Eye (tissue), 1 donor: ENCODE data around the gene TFAP2B.

Source experiments
- DNase-seq: peaks from one replicate; pipeline ENCODE4 v3.0.0-alpha.2; 2015

Gene TFAP2B

DNA sequence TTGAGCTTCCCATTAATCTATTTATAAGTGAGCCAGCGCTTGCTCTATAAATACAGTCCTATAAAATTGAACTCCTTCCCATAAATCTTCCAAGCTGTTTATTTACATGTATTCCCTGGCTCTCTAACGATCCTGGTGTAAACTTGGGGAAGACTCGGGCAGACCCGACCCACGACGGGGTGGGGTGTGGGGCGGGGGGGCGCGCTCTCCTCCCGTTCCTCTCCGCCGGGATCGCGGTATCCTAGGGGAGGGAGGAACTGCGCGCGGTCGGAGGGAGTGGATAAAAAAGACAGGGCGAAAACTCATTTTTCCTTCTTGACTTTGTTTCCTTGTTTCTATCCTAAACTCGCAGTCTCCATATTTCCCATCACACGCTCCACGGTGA is 31.1 kb downstream of the TFAP2B start:
- no peak for DNase-seq

DNA sequence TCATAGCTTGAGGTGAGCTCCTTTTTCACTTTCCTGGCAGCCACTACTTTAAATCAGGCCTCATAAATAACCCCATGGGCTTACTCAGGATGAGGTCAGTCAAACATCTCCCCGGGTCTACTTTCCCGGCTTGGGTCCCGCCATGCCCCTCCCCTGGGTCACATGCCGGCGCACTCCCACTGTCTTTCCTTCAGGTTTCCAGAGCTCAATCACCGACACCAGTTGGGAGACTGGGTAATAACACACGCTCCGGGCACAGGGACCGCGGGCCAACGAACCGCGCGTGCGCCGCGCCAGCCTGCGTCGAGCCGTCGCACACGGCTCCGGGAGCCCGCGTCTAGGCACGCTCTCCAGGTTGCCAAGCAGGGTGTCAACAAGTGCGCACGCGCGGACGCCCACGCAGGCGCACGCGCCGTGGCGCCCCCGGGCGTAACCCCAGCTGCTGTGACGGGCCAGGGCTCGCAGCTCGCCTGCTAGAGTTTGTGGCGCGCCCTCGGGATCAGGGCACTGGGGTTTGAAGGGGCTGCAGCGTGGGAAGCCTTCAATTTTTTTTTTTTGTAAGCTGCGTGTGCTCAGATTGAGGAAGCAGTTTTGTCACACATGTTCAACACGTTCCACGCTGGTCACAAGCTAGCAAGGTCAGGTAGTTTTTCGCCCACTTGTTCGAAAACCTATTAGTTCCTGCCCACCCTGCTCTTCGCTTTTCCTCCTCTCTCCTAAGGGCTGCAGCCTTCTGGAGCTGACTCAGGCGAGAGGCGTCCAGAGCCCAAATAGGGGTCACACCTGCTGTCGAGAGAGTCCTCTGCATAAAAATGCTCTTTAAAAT is 31.8 kb downstream of the TFAP2B start:
- DNase-seq: peak; percentile 81

DNA sequence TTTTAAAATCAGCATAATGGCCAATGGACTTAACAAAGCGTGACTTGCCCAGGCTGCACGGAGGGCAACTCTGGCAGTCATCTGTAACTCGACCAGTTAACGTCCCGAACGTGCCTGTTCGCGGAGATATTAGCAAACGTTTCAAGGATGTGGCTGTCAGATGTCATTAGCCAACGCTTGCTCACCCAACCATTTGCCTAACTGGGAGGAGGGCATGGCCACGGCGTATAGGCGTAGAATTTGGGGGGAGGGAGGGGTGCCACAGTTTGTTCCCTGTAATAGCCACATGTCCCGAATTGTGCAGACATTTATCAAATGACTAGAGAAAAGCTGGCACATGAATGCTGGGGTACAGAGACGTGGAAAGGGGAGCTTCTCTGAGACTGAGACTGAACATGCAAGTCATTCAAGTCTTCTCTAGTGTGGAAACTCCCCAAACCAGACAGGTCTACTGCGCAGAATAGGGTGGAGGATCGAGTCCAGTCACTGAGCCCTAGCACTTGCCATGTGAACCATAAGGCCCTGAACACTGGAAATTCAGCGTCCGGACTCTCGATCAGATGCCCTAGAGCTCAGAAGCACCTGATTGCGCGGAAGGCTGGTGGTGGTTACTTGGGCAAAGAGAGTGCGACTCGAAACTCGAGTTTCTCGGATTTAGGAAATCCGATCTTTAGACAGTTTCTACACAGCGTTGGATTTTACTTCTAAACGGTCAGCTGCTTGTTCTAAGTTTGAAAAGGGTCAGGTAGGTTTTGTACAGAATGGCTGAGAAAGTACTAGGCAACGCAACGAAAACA is 32.6 kb downstream of the TFAP2B start:
- peak; percentile 92 for DNase-seq

DNA sequence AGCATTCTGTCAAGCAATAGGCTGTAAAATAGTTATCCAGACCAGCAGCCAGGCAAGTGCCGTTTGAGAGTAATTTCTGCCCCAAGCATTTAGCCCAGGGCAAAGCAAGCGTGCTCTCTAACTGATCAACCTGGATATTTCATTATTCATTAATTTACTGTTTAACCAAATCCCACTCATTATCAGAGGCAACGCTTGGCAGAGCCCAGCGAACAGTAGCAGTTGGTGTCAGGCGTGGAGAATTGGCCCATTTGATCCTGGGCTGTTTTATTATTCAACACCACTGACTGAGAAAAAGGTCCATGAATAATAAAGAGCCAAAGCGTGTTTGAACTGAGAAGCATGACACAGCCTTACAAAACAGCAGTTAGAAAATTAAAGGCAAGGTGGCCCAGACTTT is 35.3 kb downstream of the TFAP2B start:
- peak; percentile 16 for DNase-seq

DNA sequence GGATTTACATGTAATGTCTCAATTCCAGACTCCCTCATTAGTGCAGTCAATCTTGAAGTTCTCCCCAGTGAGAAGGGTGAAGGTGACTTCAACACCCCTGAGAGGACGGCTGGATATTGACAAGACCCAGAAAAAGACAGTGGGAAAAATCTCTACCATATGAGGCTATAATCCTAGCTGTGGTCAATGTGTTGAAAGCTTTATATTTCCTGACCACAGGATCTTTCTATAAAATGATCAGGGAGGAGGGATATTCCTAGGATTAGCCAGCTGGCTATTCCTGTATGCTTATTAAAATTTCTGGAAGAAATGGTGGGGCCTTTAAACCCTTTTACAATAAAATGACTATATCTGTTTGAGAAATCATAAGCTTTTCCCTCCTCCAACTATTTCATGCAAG is 43.0 kb downstream of the TFAP2B start:
- no peak for DNase-seq

DNA sequence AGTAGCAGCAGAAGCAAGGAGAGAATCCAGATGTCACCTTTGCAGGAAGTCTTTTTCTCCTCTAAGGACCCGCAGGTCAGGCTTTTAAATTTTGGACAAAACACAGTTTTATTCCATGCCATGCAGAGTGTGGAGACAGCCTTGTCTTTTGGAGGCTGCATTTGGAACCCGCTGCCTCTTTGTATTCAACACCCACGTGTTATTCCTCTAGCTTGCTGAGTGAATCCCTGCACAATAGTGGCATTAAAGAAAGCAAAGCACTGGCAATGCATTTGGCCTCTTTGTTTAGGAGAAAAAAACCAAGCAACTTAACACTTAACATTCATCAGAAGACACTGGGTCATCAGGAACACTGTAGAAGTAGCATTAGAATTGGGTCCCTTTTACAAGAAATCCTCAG is 43.5 kb downstream of the TFAP2B start:
- no peak for DNase-seq

DNA sequence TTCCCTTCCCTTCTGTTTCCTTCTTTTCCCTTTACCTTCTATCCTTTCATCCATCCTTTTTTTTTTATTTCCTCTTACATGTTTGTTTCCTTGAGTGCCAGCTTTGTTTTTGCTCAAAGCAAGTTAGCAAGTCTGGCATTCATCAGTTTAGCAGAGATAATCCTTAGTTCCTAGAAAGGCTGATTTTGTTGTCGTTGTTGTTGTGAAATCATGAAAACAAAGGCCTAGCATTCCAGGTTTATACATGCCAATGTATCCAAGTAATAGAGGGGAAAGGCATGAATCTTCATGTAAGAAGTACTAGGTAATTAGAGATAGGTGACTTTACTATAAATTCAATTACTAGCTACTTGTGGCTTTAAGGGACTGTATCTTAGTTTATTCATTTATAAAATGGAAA is 45.9 kb downstream of the TFAP2B start:
- no peak for DNase-seq

DNA sequence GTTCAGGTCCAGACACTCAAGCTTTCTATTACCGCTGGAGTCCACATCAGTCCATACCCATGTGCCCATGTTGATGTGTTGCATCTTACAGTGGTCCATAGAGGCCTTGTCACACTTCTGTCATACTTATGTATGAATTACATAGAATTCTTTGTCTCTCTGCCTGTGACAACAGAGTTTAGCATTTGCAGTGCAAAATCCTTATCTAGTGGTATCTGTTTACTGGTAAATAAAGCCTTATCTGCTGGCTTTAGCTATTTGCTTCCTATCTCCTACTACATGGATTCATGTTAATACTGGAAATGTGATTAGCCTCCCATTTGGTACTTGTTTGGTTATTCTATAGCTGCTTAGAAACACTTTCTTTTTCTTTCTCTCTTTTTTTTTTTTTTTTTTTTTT is 49.8 kb downstream of the TFAP2B start:
- DNase-seq: no peak

DNA sequence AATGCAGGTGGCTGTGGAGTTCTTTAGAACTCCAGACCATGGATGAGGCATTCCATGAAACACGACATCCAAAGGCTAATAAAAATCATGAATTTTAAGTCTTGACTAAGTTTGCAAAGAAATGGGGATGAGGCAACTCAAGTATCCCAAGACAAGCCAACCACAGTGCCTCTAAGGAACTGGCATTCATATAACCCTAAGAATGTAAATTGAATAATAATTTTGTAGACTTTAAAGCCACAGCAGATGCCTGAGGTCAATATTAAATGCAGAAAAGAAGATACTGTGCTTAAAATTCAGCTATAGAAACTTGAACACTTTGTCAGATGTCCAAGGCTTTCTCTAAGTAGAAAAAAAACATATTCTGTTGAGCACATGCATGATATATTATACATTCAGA is 54.5 kb downstream of the TFAP2B start:
- DNase-seq: no peak

DNA sequence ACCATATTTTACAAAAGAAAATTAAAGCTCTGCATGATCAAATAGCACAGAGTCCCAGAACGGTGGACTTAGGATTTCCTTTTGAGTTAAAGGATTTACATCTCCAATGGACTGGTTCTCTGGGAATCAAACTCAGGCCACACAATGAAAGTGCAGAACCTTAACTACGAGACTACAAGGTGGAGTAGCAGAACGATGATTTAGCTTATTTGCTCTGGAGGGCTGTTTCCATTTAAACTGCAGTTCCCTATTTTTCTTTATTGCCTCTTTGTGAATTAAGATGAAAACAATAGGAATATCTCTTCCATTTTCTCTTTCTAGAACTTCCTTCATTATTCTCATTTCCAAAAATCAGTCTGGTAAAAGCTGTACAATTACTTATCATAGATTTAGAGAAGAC is 65.7 kb downstream of the TFAP2B start:
- no peak for DNase-seq

DNA sequence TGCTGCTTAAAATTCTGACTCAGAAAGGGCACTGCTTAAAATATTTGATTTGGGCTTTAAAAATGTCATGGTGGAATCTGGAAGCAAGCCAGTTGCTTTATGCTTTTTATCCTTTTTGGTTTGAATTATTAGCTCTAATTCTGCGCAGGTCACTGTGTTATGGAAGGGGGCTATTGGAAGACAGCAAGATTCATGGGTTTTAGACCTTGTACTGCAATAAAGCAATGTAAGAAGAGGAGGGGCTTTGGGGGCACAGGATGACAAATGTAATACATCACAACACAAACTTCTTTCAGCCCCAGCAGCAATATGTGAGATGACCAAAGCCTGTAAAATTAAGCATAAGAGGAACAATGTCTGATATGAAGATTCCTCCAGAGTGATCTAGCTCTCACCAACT is 68.4 kb downstream of the TFAP2B start:
- no peak for DNase-seq

DNA sequence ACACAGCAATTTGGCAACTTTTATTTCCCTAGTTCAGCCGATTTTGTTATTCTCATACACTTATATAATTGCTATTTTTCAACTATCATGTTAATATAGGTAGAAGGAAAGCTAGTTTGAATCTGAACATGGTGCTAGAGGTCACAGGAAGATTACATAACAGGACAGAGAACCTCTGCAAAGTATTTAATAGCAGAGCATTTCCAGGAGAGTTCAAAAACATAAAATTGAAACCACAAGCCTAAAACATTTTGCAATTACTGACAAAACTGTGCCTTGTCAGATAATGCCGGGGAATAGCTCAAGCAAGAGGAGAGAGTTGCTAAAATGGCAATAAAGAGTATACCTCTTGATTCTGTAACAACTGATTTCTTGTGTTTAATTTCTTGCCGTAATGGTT is 70.8 kb downstream of the TFAP2B start:
- DNase-seq: no peak

DNA sequence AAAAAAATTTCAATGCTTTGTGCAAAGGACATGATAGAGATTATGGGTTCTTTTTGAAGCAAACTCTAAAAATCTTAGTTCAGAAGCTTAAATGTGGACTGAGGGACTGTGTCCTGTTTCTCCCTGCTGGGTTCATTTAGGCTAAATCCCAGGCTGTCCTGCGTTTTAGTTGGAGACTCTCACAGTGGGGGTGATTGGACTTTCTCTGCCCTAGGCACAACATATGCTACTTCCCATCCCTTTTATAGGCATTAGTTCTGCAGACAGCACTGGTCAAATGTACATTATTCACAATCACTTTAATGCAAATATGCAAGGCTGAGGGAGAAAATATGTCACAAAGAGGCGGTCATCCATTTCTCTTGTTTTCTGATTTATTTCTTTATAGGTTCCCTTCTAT is 71.3 kb downstream of the TFAP2B start:
- DNase-seq: peak; percentile 31

DNA sequence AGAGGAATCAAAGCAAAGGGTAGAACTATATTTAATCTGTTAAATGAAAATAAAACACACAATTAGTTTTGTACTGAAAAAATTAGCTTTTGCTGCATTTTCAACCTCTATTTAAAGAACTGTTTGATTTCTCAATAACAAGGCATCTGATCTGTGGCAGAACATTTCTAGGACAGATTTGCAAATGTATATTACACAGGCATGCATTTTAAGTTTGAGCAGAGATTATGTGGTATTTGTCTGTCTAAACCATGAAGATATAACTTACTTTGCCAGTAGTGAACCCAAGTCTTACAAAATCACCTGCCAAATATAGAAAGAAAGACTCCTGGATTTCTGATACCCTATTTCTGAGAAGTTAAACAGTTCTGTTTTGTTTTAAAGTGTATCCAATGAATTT is 71.9 kb downstream of the TFAP2B start:
- DNase-seq: no peak

DNA sequence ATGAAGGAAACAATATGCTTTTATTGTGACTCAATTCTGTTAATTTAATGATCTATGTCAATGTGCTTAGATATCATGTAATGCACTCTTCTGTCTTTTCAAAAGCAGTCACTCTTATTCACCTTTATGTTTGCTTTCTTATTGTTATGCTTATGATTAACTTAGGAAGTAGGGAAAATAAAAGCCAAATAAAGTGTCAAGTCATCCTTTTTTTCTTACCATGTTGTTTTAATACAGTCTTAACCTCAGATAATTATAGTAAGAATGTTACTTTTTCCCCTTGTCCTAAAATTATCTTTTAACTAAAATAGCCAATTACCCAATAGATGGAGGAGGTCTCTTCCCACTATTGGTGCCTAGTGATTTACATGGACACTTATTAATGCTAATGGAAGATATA is 72.6 kb downstream of the TFAP2B start:
- no peak for DNase-seq
